ENCODE results near the gene CADPS2.

CADPS2 gene

GRCh38 chr7:122588621-122589020, 297.6 kb downstream of the CADPS2 start:
- TF ChIP-seq, protein P1, sequence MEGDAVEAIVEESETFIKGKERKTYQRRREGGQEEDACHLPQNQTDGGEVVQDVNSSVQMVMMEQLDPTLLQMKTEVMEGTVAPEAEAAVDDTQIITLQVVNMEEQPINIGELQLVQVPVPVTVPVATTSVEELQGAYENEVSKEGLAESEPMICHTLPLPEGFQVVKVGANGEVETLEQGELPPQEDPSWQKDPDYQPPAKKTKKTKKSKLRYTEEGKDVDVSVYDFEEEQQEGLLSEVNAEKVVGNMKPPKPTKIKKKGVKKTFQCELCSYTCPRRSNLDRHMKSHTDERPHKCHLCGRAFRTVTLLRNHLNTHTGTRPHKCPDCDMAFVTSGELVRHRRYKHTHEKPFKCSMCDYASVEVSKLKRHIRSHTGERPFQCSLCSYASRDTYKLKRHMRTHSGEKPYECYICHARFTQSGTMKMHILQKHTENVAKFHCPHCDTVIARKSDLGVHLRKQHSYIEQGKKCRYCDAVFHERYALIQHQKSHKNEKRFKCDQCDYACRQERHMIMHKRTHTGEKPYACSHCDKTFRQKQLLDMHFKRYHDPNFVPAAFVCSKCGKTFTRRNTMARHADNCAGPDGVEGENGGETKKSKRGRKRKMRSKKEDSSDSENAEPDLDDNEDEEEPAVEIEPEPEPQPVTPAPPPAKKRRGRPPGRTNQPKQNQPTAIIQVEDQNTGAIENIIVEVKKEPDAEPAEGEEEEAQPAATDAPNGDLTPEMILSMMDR (IDR thresholded peaks at IDR 0.05; ENCODE audit: low read length, missing control alignments), result no peak
- peak; percentile 3 for DNase-seq (ENCODE audit: low read depth)
- H3K4me3 ChIP-seq (replicated peaks; ENCODE audit: low read depth, low read length), result no peak overlapping the region

GRCh38 chr7:122584676-122585251, 301.5 kb downstream of the CADPS2 start:
- H3K4me3 ChIP-seq (replicated peaks; ENCODE audit: low read depth, low read length), result no peak overlapping the region
- DNase-seq (ENCODE audit: low read depth), result no peak
- TF ChIP-seq, protein P1 (IDR thresholded peaks at IDR 0.05; ENCODE audit: low read length, missing control alignments), result no peak

DNA sequence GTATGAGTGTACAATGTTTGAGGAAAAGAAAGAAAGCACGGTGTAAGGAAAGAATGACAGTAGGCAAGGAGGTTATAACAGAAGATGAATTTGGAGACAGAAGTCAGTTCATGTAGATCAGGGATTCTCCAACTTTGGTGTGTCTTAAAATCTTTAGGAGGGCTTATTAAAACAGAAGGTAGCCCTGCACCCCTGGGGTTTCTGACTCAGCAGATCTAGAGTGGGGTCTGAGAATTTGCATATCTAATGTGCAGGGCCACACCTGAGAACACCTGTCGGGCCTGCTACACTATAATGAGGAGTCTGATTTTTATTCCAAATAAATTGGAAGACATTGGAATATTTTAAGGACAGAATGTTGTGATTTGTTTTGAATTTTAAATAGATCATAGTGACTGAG, 307.9 kb downstream of the CADPS2 start:
- DNase-seq (ENCODE audit: low read depth), result no peak
- H3K4me3 ChIP-seq (replicated peaks; ENCODE audit: low read depth, low read length), result no peak overlapping the region
- TF ChIP-seq, protein P1 (IDR thresholded peaks at IDR 0.05; ENCODE audit: low read length, missing control alignments), result no peak

GRCh38 chr7:122577449-122578003, 308.7 kb downstream of the CADPS2 start:
- DNase-seq (ENCODE audit: low read depth), result no peak
- no peak overlapping the region for H3K4me3 ChIP-seq (replicated peaks; ENCODE audit: low read depth, low read length)
- TF ChIP-seq, protein P1 (IDR thresholded peaks at IDR 0.05; ENCODE audit: low read length, missing control alignments), result no peak

DNA sequence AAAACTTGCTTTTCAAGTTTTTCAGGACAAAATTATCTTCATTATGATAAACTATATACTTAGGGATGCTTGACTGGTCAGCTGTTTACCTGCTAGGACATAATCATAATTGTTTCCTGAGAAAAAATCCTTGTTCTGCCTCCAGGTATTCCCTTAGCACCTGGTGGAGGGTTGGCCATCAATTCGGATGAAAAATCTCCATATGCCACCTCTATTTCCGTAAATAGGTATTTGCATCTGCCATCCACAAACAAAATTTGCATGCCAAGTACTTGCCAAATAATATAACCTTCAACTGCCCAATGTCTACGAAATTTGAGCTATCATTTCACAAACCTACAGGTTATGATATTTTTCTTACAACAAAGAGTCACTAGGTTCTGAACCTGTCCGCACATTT, 313.6 kb downstream of the CADPS2 start:
- TF ChIP-seq, protein P1 (IDR thresholded peaks at IDR 0.05; ENCODE audit: low read length, missing control alignments), result no peak
- H3K4me3 ChIP-seq (replicated peaks; ENCODE audit: low read depth, low read length), result no peak overlapping the region
- DNase-seq (ENCODE audit: low read depth), result no peak

DNA sequence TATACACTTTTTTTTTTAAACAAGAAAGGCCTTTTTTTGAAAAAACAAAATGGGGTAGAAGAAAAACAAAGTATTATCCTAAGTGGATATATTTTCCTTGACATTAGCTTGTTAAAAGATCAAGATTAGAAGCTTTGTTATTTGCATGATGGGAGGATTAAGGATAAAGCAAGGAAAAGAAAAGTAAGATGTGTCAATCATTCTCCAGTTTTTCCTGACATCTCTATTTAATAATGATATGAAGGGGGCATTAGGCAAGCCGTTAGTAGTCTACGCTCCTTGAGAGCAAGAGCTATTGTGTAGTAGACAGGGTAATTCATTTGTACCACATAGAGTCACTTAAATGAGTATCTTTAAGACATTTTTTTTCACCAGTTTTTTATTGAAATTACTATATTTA, 324.9 kb downstream of the CADPS2 start:
- TF ChIP-seq, protein P1 (IDR thresholded peaks at IDR 0.05; ENCODE audit: low read length, missing control alignments), result no peak
- DNase-seq (ENCODE audit: low read depth), result no peak
- H3K4me3 ChIP-seq (replicated peaks; ENCODE audit: low read depth, low read length), result no peak overlapping the region

Data from fibroblast of pulmonary artery (primary cell).